Loucy (cell line): ENCODE results near the gene NXPE4.

Experiments used
- H2AFZ ChIP-seq: fragments of 200-600 bp; sonication (generic); 2 replicates; pipeline ENCODE4 v1.6.0; 2016; ENCODE audit warnings: antibody characterized with exemption, mild to moderate bottlenecking, low read length, moderate library complexity
- H3F3A ChIP-seq: fragments of 200-600 bp; 2 replicates; pipeline ENCODE4 v1.6.0; 2016; ENCODE audit warnings: antibody characterized with exemption, low read depth, mild to moderate bottlenecking
- H3K27me3 ChIP-seq: fragments of 200-600 bp; sonication (generic); 2 replicates; pipeline ENCODE4 v1.6.1; 2014; ENCODE audit warnings: low read length, mild to moderate bottlenecking; ENCODE audit not compliant: insufficient read depth, poor library complexity, severe bottlenecking
- H3K36me3 ChIP-seq: fragments of 200-600 bp; sonication (generic); 2 replicates; pipeline ENCODE4 v1.6.1; 2016; ENCODE audit warnings: low read length; ENCODE audit not compliant: insufficient read depth
- H3K4me1 ChIP-seq: fragments of 200-600 bp; sonication (generic); 2 replicates; pipeline ENCODE4 v1.5.1; 2014; ENCODE audit warnings: low read length, mild to moderate bottlenecking; ENCODE audit not compliant: insufficient read depth, poor library complexity, severe bottlenecking
- H3K4me2 ChIP-seq: fragments of 200-600 bp; sonication (generic); 2 replicates; pipeline ENCODE4 v1.6.0; 2014; ENCODE audit warnings: antibody characterized with exemption, low read length, low read depth, mild to moderate bottlenecking; ENCODE audit not compliant: poor library complexity, severe bottlenecking
- H3K4me3 ChIP-seq: fragments of 200-600 bp; sonication (generic); 2 replicates; pipeline ENCODE4 v1.5.1; 2014; ENCODE audit warnings: low read length, mild to moderate bottlenecking, mixed read lengths; ENCODE audit not compliant: poor library complexity, severe bottlenecking
- H3K79me2 ChIP-seq: fragments of 200-600 bp; sonication (generic); 2 replicates; pipeline ENCODE4 v1.6.1; 2014; ENCODE audit warnings: low read length; ENCODE audit not compliant: insufficient read depth
- H3K9ac ChIP-seq: fragments of 200-600 bp; sonication (generic); 2 replicates; pipeline ENCODE4 v1.6.0; 2014; ENCODE audit warnings: mild to moderate bottlenecking, low read depth, low read length, moderate library complexity; ENCODE audit not compliant: poor library complexity, severe bottlenecking
- H3K9me2 ChIP-seq: fragments of 200-600 bp; sonication (generic); replicated peaks from 2 replicates; pipeline ENCODE4 v1.6.1; 2016; ENCODE audit warnings: low read depth, low read length, mixed read lengths
- H3K9me3 ChIP-seq: fragments of 200-600 bp; sonication (generic); 2 replicates; pipeline ENCODE4 v1.6.1; 2014; ENCODE audit warnings: mild to moderate bottlenecking, antibody characterized with exemption, low read length, low read depth; ENCODE audit not compliant: insufficient read depth
- H4K20me1 ChIP-seq: fragments of 200-600 bp; sonication (generic); 2 replicates; pipeline ENCODE4 v1.6.0; 2014; ENCODE audit warnings: antibody characterized with exemption, low read length, mild to moderate bottlenecking; ENCODE audit not compliant: insufficient read depth, poor library complexity, severe bottlenecking
- EZH2phosphoT487 ChIP-seq: fragments of 200-600 bp; IDR thresholded peaks from 2 replicates; pipeline ENCODE4 v1.6.1; 2018; ENCODE audit warnings: antibody characterized with exemption, mild to moderate bottlenecking, moderate library complexity, borderline replicate concordance
- TF ChIP-seq, protein P1 (sequence below): fragments of 200-600 bp; sonication (generic); conservative IDR thresholded peaks from 2 replicates; pipeline ENCODE4 v1.5.1; 2014; ENCODE audit warnings: mild to moderate bottlenecking, antibody characterized with exemption, low read length

NXPE4 gene

DNA sequence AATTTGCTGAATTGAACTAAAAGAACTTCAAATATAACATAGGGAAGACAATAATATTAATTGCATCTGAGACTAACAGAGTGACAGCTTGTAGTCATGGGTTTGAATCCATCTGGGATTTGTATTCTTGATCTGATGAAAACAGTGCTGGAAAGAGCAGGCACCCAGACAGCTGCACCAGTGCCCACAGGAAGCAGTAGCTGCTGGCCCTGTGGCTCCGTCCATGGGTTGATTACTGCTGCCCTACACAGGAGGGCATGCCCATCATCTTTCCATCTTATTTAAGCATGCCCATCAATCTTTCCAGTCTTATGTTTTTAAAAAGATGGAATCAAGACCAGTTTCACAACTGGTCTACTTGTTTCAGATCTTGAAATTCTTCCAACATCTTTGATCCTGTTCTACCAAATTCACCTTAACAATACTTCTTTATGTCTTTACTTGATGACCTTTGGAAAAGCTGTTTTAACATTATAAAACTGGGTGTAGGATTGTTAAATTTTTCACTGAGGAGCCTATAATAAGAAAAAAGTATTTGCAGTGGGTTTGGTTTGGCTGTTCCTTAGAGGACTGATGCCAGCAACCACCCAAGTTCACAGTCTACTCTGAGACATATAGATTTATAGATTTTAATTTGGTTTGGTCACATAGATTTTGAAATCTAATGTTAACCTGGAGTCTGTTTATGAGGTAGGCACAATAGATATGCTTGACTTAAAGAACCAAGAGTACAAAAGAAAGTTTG lies 761 bp upstream of the NXPE4 start:
- Histone ChIP-seq H3F3A (no peaks in the 10 kb centered on the region), H3K9me3 (no peaks in the 10 kb centered on the region), H3K4me3 (no peak overlapping the region), H3K36me3 (no peaks in the 10 kb centered on the region), H3K4me1 (no peaks in the 10 kb centered on the region), H3K9me2 (no peaks in the 10 kb centered on the region), H3K79me2 (no peaks in the 10 kb centered on the region), H3K4me2 (no peak overlapping the region), H3K27me3 (no peaks in the 10 kb centered on the region), H4K20me1 (no peaks in the 10 kb centered on the region), H3K9ac (no peak overlapping the region), H2AFZ (no peak overlapping the region)
- TF ChIP-seq, protein P1, sequence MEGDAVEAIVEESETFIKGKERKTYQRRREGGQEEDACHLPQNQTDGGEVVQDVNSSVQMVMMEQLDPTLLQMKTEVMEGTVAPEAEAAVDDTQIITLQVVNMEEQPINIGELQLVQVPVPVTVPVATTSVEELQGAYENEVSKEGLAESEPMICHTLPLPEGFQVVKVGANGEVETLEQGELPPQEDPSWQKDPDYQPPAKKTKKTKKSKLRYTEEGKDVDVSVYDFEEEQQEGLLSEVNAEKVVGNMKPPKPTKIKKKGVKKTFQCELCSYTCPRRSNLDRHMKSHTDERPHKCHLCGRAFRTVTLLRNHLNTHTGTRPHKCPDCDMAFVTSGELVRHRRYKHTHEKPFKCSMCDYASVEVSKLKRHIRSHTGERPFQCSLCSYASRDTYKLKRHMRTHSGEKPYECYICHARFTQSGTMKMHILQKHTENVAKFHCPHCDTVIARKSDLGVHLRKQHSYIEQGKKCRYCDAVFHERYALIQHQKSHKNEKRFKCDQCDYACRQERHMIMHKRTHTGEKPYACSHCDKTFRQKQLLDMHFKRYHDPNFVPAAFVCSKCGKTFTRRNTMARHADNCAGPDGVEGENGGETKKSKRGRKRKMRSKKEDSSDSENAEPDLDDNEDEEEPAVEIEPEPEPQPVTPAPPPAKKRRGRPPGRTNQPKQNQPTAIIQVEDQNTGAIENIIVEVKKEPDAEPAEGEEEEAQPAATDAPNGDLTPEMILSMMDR, result no peak
- no peak for TF ChIP-seq EZH2phosphoT487

- Histone ChIP-seq H3K4me1 (no peaks in the 10 kb centered on the region), H3K9me3 (no peaks in the 10 kb centered on the region), H3K4me2 (no peak overlapping the region), H3K9ac (no peak overlapping the region), H2AFZ (no peak overlapping the region), H3K79me2 (no peaks in the 10 kb centered on the region), H3K4me3 (no peak overlapping the region), H4K20me1 (no peaks in the 10 kb centered on the region), H3K36me3 (no peaks in the 10 kb centered on the region), H3K27me3 (no peaks in the 10 kb centered on the region), H3K9me2 (no peaks in the 10 kb centered on the region), H3F3A (no peaks in the 10 kb centered on the region)
- no peak for TF ChIP-seq EZH2phosphoT487
- TF ChIP-seq, protein P1, result no peak
Observed at GRCh38 chr11:114594703-114595102, 883 bp downstream of the NXPE4 start.

DNA sequence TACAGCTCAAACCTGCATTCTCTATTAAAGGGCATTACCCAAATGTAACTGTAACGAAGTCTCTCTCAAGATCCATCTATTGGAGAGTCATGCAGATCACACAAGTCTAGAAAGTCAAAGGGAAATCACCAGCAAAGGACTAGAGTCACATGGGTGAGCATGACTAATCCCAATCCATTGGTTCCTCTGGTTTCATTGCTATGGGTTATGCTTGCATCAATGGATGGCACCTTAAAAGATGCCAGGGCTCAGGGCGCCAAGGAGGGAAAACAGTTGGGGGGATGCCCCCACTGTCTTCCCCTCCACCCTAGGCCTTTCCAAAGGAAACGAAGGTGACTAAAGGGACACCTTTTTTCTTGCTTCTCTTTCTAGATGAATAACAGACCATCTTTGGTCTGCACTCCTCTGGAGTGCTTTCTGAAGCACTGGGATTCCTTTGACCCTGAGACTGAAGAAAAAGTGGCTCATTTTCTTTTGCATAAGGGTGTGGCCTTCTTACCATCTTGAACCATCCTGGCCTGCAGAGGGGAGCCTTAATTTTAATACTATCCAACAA lies 8.1 kb downstream of the NXPE4 start:
- Histone ChIP-seq H4K20me1 (no peaks in the 10 kb centered on the region), H3K27me3 (no peaks in the 10 kb centered on the region), H3K4me2 (no peak overlapping the region), H3K4me1 (no peaks in the 10 kb centered on the region), H3K9me3 (no peaks in the 10 kb centered on the region; the same call in 1 of the 2 replicates), H3K36me3 (no peaks in the 10 kb centered on the region), H3K4me3 (no peak overlapping the region), H2AFZ (no peak overlapping the region), H3K79me2 (no peaks in the 10 kb centered on the region), H3F3A (no peaks in the 10 kb centered on the region), H3K9me2 (no peaks in the 10 kb centered on the region), H3K9ac (no peak overlapping the region)
- no peak for TF ChIP-seq EZH2phosphoT487
- TF ChIP-seq, protein P1, result no peak
